ENCODE data around the gene TAS2R41.

- TF ChIP-seq, protein P1, sequence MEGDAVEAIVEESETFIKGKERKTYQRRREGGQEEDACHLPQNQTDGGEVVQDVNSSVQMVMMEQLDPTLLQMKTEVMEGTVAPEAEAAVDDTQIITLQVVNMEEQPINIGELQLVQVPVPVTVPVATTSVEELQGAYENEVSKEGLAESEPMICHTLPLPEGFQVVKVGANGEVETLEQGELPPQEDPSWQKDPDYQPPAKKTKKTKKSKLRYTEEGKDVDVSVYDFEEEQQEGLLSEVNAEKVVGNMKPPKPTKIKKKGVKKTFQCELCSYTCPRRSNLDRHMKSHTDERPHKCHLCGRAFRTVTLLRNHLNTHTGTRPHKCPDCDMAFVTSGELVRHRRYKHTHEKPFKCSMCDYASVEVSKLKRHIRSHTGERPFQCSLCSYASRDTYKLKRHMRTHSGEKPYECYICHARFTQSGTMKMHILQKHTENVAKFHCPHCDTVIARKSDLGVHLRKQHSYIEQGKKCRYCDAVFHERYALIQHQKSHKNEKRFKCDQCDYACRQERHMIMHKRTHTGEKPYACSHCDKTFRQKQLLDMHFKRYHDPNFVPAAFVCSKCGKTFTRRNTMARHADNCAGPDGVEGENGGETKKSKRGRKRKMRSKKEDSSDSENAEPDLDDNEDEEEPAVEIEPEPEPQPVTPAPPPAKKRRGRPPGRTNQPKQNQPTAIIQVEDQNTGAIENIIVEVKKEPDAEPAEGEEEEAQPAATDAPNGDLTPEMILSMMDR (IDR thresholded peaks at IDR 0.05; ENCODE audit: insufficient read depth, low read depth, low read length), result no peak
- no peak for TF ChIP-seq EZH2 (IDR thresholded peaks at IDR 0.05; ENCODE audit: insufficient read depth, low read length)
Observed at GRCh38 chr7:143507094-143507518, 29.4 kb downstream of the TAS2R41 start.
